ENCODE data around the gene PLCL2. TPM values are rescaled to one million over a fixed set of nuclear protein-coding genes. Genes with fewer than 3 reads are reported as not detected.
"Not testable (repeated sequence)": the region's sequence is repeated elsewhere in the genome, so short reads cannot be mapped to it uniquely, and the experiment has no call there.

The PLCL2 gene
- total RNA-seq, 2 donors from 2014 or later = 5.3 to 14.5 TPM

- 76% methylated on average over 3 of the region's 3 CpGs for WGBS
- no peak for DNase-seq (ENCODE audit: low spot score)
- Histone ChIP-seq H3K36me3 (no peaks in the 10 kb centered on the region), H3K4me3 (no peak overlapping the region), H3K27ac (no peak overlapping the region), H3K9me3 (no peaks in the 10 kb centered on the region), H3K4me1 (replicated peaks) (no peaks in the 10 kb centered on the region), H3K27me3 (replicated peaks; ENCODE audit: insufficient read depth) (no peaks in the 10 kb centered on the region)
- intact Hi-C loops (cut with DNase I) = no loop called here
- TF ChIP-seq POLR2AphosphoS5 (IDR thresholded peaks at IDR 0.05) (no peak), CTCF (IDR thresholded peaks at IDR 0.05) (no peak), POLR2A (IDR thresholded peaks at IDR 0.05) (no peak)
Measured at GRCh38 chr3:17122758-17123157, 238.0 kb downstream of the PLCL2 start.

DNA sequence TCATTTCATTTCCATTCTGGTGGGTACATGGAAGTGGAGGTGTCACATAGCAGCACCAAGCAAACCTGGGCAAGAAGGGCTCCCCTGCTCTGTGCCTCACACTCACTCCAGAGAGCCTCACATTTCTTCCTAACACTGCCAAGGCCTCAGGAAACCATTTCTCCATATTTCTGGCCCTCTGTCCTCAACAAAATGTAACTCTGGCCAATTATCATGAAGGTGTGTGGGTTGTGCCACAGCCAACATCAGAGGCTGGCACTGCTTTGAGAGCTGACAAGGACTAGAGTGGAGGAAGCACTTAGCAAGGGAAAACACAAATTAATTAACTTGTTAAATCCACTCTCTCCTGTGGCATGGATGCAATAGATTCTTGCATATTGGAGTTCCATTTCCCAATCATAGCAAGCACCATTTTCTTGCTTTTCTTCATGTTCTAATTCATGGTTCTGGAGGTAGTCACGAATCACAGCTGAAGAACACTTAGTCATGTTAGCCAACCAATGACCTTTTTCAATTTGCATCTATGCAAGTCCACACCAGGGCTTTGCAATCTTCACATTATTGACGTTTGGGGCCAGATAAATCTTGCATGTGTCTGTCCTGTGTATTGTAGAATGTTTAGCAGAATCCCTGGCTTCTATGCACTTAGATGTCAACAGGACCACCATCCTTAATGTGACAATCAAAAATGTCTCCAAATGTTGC, 241.1 kb downstream of the PLCL2 start:
- DNase-seq (ENCODE audit: low spot score) = no peak

DNA sequence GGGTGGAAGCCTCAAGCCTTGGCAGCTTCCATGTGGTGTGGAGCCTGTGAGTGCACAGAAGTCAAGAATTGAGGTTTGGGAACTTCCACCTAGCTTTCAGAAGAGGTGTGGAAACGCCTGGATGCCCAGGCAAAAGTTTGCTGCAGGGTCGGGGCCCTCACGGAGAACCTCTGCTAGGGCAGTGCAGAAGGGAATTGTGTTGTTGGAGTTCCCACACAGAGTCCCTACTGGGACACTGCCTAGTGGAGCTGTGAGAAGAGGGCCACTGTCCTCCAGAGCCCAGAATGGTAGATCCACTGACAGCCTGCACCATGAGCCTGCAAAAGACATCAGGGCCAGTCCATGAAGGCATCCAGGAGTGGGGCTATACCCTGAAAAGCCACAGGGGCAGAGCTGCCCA, 243.9 kb downstream of the PLCL2 start:
- DNase-seq (ENCODE audit: low spot score); H3K4me3 ChIP-seq; H3K9me3 ChIP-seq; H3K27ac ChIP-seq; H3K36me3 ChIP-seq; H3K4me1 ChIP-seq (replicated peaks); H3K27me3 ChIP-seq (replicated peaks; ENCODE audit: insufficient read depth); intact Hi-C loops (cut with DNase I): not testable (repeated sequence)
- WGBS = 86% methylated on average over 3 of the region's 3 CpGs

More for the DNA sequence above, 241.1 kb downstream of the PLCL2 start:
- H3K36me3 ChIP-seq = no peaks in the 10 kb centered on the region
- intact Hi-C loops (cut with DNase I) = no loop called here
- no peaks in the 10 kb centered on the region for H3K9me3 ChIP-seq
- TF ChIP-seq POLR2A (IDR thresholded peaks at IDR 0.05) = no peak
- no peak for TF ChIP-seq POLR2AphosphoS5 (IDR thresholded peaks at IDR 0.05)
- TF ChIP-seq CTCF (IDR thresholded peaks at IDR 0.05) = no peak
- no peak overlapping the region for H3K4me3 ChIP-seq
- WGBS = 78% methylated on average over 2 of the region's 2 CpGs
- H3K27me3 ChIP-seq (replicated peaks; ENCODE audit: insufficient read depth) = no peaks in the 10 kb centered on the region
- no peak overlapping the region for H3K27ac ChIP-seq
- H3K4me1 ChIP-seq (replicated peaks) = no peaks in the 10 kb centered on the region

DNA sequence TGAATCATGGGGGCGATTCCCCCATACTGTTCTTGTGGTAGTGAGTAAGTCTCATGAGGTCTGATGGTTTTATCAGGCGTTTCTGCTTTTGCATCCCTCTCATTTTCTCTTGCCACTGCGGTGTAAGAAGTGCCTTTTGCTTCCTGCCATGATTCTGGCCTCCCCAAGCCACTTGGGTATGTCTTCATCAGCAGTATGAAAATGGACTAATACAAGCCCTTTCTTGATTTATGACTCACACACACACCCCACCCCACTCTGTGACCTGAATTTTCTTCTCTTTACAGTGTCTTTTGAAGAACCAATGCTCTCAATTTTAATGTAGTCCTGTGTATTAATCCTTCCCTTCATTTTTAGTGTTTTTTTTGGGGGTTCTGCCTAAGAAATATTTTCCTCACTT, 244.8 kb downstream of the PLCL2 start:
- H3K36me3 ChIP-seq = no peaks in the 10 kb centered on the region
- intact Hi-C loops (cut with DNase I) = no loop called here
- no peaks in the 10 kb centered on the region for H3K27me3 ChIP-seq (replicated peaks; ENCODE audit: insufficient read depth)
- H3K27ac ChIP-seq = no peak overlapping the region
- DNase-seq (ENCODE audit: low spot score) = no peak
- no peak for TF ChIP-seq CTCF (IDR thresholded peaks at IDR 0.05)
- no peak for TF ChIP-seq POLR2AphosphoS5 (IDR thresholded peaks at IDR 0.05)
- TF ChIP-seq POLR2A (IDR thresholded peaks at IDR 0.05) = no peak
- WGBS = 82% methylated on average over 3 of the region's 3 CpGs
- H3K9me3 ChIP-seq = no peaks in the 10 kb centered on the region
- no peaks in the 10 kb centered on the region for H3K4me1 ChIP-seq (replicated peaks)
- no peak overlapping the region for H3K4me3 ChIP-seq

GRCh38 chr3:17130956-17131355, 246.2 kb downstream of the PLCL2 start:
- intact Hi-C loops (cut with DNase I) = no loop called here
- Histone ChIP-seq H3K27ac (no peak overlapping the region), H3K27me3 (replicated peaks; ENCODE audit: insufficient read depth) (no peaks in the 10 kb centered on the region), H3K4me1 (replicated peaks) (no peaks in the 10 kb centered on the region), H3K9me3 (no peaks in the 10 kb centered on the region), H3K36me3 (no peaks in the 10 kb centered on the region), H3K4me3 (no peak overlapping the region)
- WGBS = 94% methylated on average over 3 of the region's 3 CpGs
- no peak for TF ChIP-seq POLR2AphosphoS5 (IDR thresholded peaks at IDR 0.05)
- no peak for TF ChIP-seq CTCF (IDR thresholded peaks at IDR 0.05)
- TF ChIP-seq POLR2A (IDR thresholded peaks at IDR 0.05) = no peak
- no peak for DNase-seq (ENCODE audit: low spot score)

Measured in prostate gland (tissue), 2 donors.